Measurements from ENCODE around the gene PTPN18. TPM values are rescaled to one million over a fixed set of nuclear protein-coding genes. Genes with fewer than 3 reads are reported as not detected.
A peak's percentile ranks its signal among the peaks of the same experiment; 100 is the strongest.

PTPN18 gene
- total and polyA plus RNA-seq, 12 donors: 7.8 to 35.0 (median 12.9) TPM

DNA sequence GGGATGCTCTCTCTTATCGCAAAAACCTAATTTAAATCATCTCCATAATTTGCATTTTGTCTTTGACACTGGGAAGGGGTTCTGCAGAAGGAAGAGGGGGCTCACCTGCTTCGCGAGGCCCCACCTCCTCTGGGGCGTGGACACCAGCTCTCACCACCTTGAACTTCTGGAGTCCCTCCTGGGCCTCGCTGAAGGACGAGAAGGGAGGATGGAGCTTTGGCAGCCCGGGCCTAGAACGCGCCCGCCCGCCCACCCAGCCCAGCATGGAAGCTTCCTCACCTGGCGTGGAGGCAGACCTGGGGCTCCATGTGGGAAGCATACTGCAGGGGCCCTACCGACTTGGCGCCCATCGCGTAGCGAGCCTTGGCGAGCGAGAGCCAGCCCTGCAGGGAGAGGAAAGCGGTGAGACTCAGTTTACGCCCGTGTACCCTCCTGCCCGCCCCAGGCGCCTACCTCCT lies 14.3 kb upstream of the PTPN18 start:
- Histone ChIP-seq H3K4me3 (peak overlapping the region; percentile 49 to 96 (median 77)), H3K27me3 (no peaks in the 10 kb centered on the region), H3K27ac (peak overlapping the region; percentile 69 to 97 (median 92)), H3K36me3 (peaks cover 0 to 56% (median 22%) of the 10 kb centered on the region in 9 donors), H3K9me3 (no peaks in the 10 kb centered on the region), H3K4me1 (peaks cover 3 to 33% (median 16%) of the 10 kb centered on the region in 9 donors)
- DNase-seq (no peak), ATAC-seq (peak in 3 of 8 donors; percentile 0 to 1 (median 0))
- intact Hi-C loops (cut with DNase I): loop anchor here in 3 of 10 donors (1.0 to 5.0 kb wide), 3 partner anchors 50 to 464 kb away; partner anchors contain the start of genes MZT2B (in 2 of the 3) and SMPD4 (in 2 of the 3)
- 2 to 3% methylated on average over 24 of the region's 24 CpGs for WGBS, 2 donors
- no peak for TF ChIP-seq CTCF (IDR thresholded peaks at IDR 0.05)

GRCh38 chr2:130342020-130342532 lies 13.8 kb upstream of the PTPN18 start:
- ATAC-seq (peak; percentile 84 to 94 (median 90)), DNase-seq (peak; percentile 84 to 94)
- Histone ChIP-seq H3K9me3 (no peaks in the 10 kb centered on the region), H3K36me3 (peaks cover 0 to 61% (median 26%) of the 10 kb centered on the region in 9 donors), H3K4me1 (peaks cover 3 to 30% (median 16%) of the 10 kb centered on the region in 9 donors), H3K4me3 (peak overlapping the region; percentile 49 to 96 (median 77)), H3K27ac (peak overlapping the region; percentile 69 to 97 (median 92)), H3K27me3 (no peaks in the 10 kb centered on the region)
- intact Hi-C loops (cut with DNase I): loop anchor here in 3 of 10 donors (1.0 to 5.0 kb wide), 3 partner anchors 49 to 465 kb away; partner anchors contain the start of genes MZT2B (in 2 of the 3) and SMPD4 (in 2 of the 3)
- WGBS, 2 donors: 0% methylated on average over 24 of the region's 24 CpGs
- TF ChIP-seq CTCF (IDR thresholded peaks at IDR 0.05): peak in 1 of 9 donors; percentile 2

DNA sequence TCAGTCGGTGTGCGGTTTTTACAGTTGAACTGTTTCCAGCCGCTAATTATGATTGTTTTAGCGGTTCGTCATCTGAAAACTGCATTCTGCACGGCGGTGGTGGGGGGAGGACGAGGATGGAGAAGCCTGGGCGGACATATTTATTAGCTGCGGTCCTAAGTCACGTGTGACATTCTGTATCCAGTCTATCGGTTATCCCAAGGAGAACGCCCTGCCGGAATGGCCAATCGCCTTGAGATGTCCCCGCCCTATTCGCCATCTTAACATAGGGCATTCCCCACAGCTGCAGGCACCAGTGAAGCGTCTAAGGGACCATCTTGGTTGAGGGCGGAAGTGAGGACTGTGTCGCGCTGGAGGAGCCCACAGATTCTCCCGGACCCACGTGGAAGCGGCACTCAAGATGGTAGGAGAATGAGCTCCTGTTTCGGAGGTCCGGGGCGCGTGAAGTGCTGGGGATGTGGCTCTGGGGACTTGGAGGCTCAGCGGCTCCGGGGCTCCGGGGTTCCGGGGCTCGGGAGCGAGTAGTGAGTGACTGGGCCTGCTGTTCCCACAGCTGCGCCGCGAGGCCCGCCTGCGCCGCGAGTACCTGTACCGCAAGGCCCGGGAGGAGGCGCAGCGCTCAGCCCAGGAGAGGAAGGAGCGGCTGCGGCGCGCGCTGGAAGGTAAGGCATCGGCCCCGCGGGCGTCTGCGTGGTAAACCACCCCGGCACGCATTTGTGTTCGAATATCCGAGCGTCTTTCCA lies 13.2 kb upstream of the PTPN18 start, which contains the start of gene IMP4:
Gene IMP4, plus strand, starts transcription at position 365 of the 743 bp plus-strand sequence. Its CDS starts 36 bp downstream, at position 401.
- Histone ChIP-seq H3K27me3 (no peaks in the 10 kb centered on the region), H3K4me3 (peak within 1 kb of the TSS; percentile 49 to 96 (median 77)), H3K27ac (peak within 1 kb of the TSS; percentile 69 to 97 (median 92)), H3K36me3 (peaks cover 0 to 66% (median 27%) of the 10 kb centered on the region in 9 donors), H3K9me3 (no peaks in the 10 kb centered on the region), H3K4me1 (peaks cover 3 to 29% (median 16%) of the 10 kb centered on the region in 9 donors)
- intact Hi-C loops (cut with DNase I): loop anchor here in 3 of 10 donors (1.0 to 5.0 kb wide), 3 partner anchors 49 to 465 kb away; partner anchors contain the start of genes MZT2B (in 2 of the 3) and SMPD4 (in 2 of the 3)
- peak in 6 of 9 donors; percentile 26 to 65 (median 54) for TF ChIP-seq CTCF (IDR thresholded peaks at IDR 0.05)
- peak; percentile 89 to 99 for DNase-seq
- ATAC-seq: peak; percentile 97 to 98 (median 98)
- WGBS, 2 donors: 0% methylated on average over 60 of the region's 60 CpGs

DNA sequence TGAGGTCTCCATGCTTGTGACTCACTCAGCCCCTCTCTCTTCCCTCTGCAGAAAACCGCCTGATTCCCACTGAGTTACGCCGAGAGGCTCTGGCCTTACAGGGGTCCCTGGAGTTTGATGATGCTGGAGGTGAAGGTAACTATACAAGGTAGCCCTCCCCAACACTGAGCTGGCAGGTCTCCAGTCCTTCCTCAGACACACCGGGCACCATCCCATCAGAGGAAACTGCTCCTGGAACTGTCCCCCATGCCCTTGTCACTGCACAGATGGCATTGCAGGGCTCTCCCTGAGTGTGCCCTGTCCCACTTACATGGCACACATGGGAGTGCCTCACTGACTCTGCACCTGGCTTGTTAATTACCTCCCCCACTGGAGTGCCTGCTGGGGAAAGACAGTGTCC lies 11.3 kb upstream of the PTPN18 start:
- H3K9me3 ChIP-seq: no peaks in the 10 kb centered on the region
- H3K27ac ChIP-seq: no peak overlapping the region
- H3K27me3 ChIP-seq: no peaks in the 10 kb centered on the region
- ATAC-seq: no peak
- intact Hi-C loops (cut with DNase I): loop anchor here in 3 of 10 donors (5.0 kb wide), 2 partner anchors 162 to 467 kb away; partner anchors contain the start of genes MZT2B (in 2 of the 3) and SMPD4 (in 2 of the 3)
- TF ChIP-seq CTCF (IDR thresholded peaks at IDR 0.05): no peak
- WGBS, 2 donors: 91 to 93% methylated on average over 4 of the region's 4 CpGs
- DNase-seq: no peak
- H3K4me3 ChIP-seq: no peak overlapping the region
- peaks cover 0 to 64% (median 32%) of the 10 kb centered on the region in 9 donors for H3K36me3 ChIP-seq
- peaks cover 3 to 29% (median 16%) of the 10 kb centered on the region in 9 donors for H3K4me1 ChIP-seq
